HepG2 (cell line): ENCODE data around the gene KIFC1.

Experiments used
- EZH2 ChIP-seq: conservative IDR thresholded peaks from 2 replicates; pipeline ENCODE4 v1.6.1; 2012; ENCODE audit warnings: mild to moderate bottlenecking, low read depth, low read length, moderate library complexity
- HCFC1 ChIP-seq: fragments of 150-350 bp; IDR thresholded peaks from 2 replicates; pipeline ENCODE4 v1.6.1; 2014; ENCODE audit warnings: low read depth, low read length
- HMGA1 ChIP-seq: sonication (generic); formaldehyde crosslinking; conservative IDR thresholded peaks from 2 replicates; pipeline ENCODE4 v1.4.0; 2020; ENCODE audit warnings: missing genetic modification reagents
- HNRNPUL1 ChIP-seq: fragments of 200-400 bp; formaldehyde crosslinking; IDR thresholded peaks from 2 replicates; pipeline ENCODE4 v1.6.1; 2017; ENCODE audit warnings: low read depth, mild to moderate bottlenecking, low read length, moderate library complexity
- KDM1A ChIP-seq: IDR thresholded peaks from 2 replicates; pipeline ENCODE4 v1.6.1; 2016; ENCODE audit warnings: missing compliant biosample characterization
- MAX ChIP-seq: IDR thresholded peaks from 2 replicates; pipeline ENCODE4 v1.6.1; 2012; ENCODE audit warnings: inconsistent platforms
- MXI1 ChIP-seq: IDR thresholded peaks from 3 replicates; pipeline ENCODE4 v1.6.1; 2012; ENCODE audit warnings: low read depth, low read length, inconsistent platforms, borderline replicate concordance
- NR3C1 ChIP-seq: sonication (generic); formaldehyde crosslinking; IDR thresholded peaks from 2 replicates; pipeline ENCODE4 v1.4.0; 2020; ENCODE audit warnings: missing genetic modification reagents
- RBM22 ChIP-seq: fragments of 200-400 bp; formaldehyde crosslinking; optimal IDR thresholded peaks from 2 replicates; pipeline ENCODE3; 2017; ENCODE audit warnings: mild to moderate bottlenecking, low read length, moderate library complexity
- RORA ChIP-seq: sonication (generic); formaldehyde crosslinking; IDR thresholded peaks from 2 replicates; pipeline ENCODE4 v1.5.0; 2020; ENCODE audit warnings: mild to moderate bottlenecking, missing genetic modification reagents, moderate library complexity
- SYNCRIP ChIP-seq: fragments of 200-400 bp; formaldehyde crosslinking; IDR thresholded peaks from 2 replicates; pipeline ENCODE4 v1.6.1; 2018; ENCODE audit warnings: mild to moderate bottlenecking, low read depth, low read length; ENCODE audit not compliant: insufficient read depth
- ZBTB8A ChIP-seq: sonication (generic); formaldehyde crosslinking; IDR thresholded peaks from 2 replicates; pipeline ENCODE4 v1.4.0; 2020; ENCODE audit warnings: mild to moderate bottlenecking, low read depth, missing genetic modification reagents, borderline replicate concordance
- ZNF256 ChIP-seq: sonication (generic); formaldehyde crosslinking; conservative IDR thresholded peaks from 2 replicates; pipeline ENCODE4 v1.4.0; 2020; ENCODE audit warnings: missing genetic modification reagents

GRCh38 chr6:33454009-33454946, 62.7 kb downstream of the KIFC1 start, which contains the start of gene ZBTB9:
- TF ChIP-seq RBM22 = no peak
- TF ChIP-seq MAX = peak; percentile 99
- TF ChIP-seq HCFC1 = peak; percentile 49; the same call in 1 of the 2 replicates
- TF ChIP-seq EZH2 = no peak
- TF ChIP-seq SYNCRIP = no peak
- no peak for TF ChIP-seq HNRNPUL1
- 0 out of 2 replicates have a peak, but pooled peaks have one; percentile 38 for TF ChIP-seq ZBTB8A (CRISPR knock-in tag)
- peak; percentile 99 for TF ChIP-seq MXI1
- no peak for TF ChIP-seq RORA
- TF ChIP-seq ZNF256 = no peak
- no peak for TF ChIP-seq NR3C1 (CRISPR knock-in tag)
- TF ChIP-seq HMGA1 (CRISPR knock-in tag) = no peak
- TF ChIP-seq KDM1A = 0 out of 2 replicates have a peak, but pooled peaks have one; percentile 25
